Neural crest cell (in vitro differentiated cells): ENCODE results near the gene NUFIP1. TPM values are rescaled to one million over a fixed set of nuclear protein-coding genes. Genes with fewer than 3 reads are reported as not detected.
A peak's percentile ranks its signal among the peaks of the same experiment; 100 is the strongest.

Experiments used
- DNase-seq: peaks from one replicate; pipeline ENCODE4 v3.0.0; 2021; ENCODE audit warnings: low read depth, mixed read lengths, low spot score
- H3K27ac Mint-ChIP-seq: one replicate; pipeline ENCODE4 v1.8.0; 2021; ENCODE audit warnings: mild to moderate bottlenecking, mixed read lengths; ENCODE audit not compliant: unreplicated experiment
- H3K27me3 Mint-ChIP-seq: 2 replicates; pipeline ENCODE4 v1.8.0; 2021; ENCODE audit warnings: low read depth, mild to moderate bottlenecking, mixed read lengths
- H3K36me3 Mint-ChIP-seq: 2 replicates; pipeline ENCODE4 v1.8.0; 2021; ENCODE audit warnings: low read depth, mild to moderate bottlenecking, mixed read lengths
- H3K4me1 Mint-ChIP-seq: 2 replicates; pipeline ENCODE4 v1.8.0; 2021; ENCODE audit warnings: mixed read lengths
- H3K4me3 Mint-ChIP-seq: one replicate; pipeline ENCODE4 v1.8.0; 2021; ENCODE audit warnings: mild to moderate bottlenecking, mixed read lengths
- H3K9me3 Mint-ChIP-seq: 2 replicates; pipeline ENCODE4 v1.8.0; 2021; ENCODE audit warnings: mixed read lengths
- CTCF ChIP-seq: fragments of 200-600 bp; sonication (generic); conservative IDR thresholded peaks from 2 replicates; pipeline ENCODE4 v1.5.0; 2021; ENCODE audit warnings: antibody characterized with exemption, mild to moderate bottlenecking
- total RNA-seq: library from RNA; stranded (reverse); gene quantifications from 2 replicates; pipeline ENCODE4 v1.2.1, GENCODE V29; 2021

Gene NUFIP1
- total RNA-seq, 1 donor from 2014 or later = 11.6 TPM

- peak; percentile 92 for TF ChIP-seq CTCF
- H3K27me3 Mint-ChIP-seq = no peaks in the 10 kb centered on the region
- H3K4me3 Mint-ChIP-seq = no peak overlapping the region
- no peak for DNase-seq
- peaks cover 5% of the 10 kb centered on the region for H3K36me3 Mint-ChIP-seq
- no peaks in the 10 kb centered on the region for H3K9me3 Mint-ChIP-seq
- H3K27ac Mint-ChIP-seq = no peak overlapping the region
- H3K4me1 Mint-ChIP-seq = no peaks in the 10 kb centered on the region
Measured at GRCh38 chr13:44969551-44970484, 19.5 kb downstream of the NUFIP1 start.

GRCh38 chr13:44968434-44968815, 20.8 kb downstream of the NUFIP1 start:
- H3K36me3 Mint-ChIP-seq = peaks cover 17% of the 10 kb centered on the region
- no peak overlapping the region for H3K4me3 Mint-ChIP-seq
- no peaks in the 10 kb centered on the region for H3K27me3 Mint-ChIP-seq
- no peak for TF ChIP-seq CTCF
- H3K4me1 Mint-ChIP-seq = no peaks in the 10 kb centered on the region
- H3K9me3 Mint-ChIP-seq = no peaks in the 10 kb centered on the region
- no peak for DNase-seq
- H3K27ac Mint-ChIP-seq = no peak overlapping the region

- peaks cover 22% of the 10 kb centered on the region for H3K36me3 Mint-ChIP-seq
- no peaks in the 10 kb centered on the region for H3K27me3 Mint-ChIP-seq
- TF ChIP-seq CTCF = peak; percentile 47
- H3K4me3 Mint-ChIP-seq = no peak overlapping the region
- H3K4me1 Mint-ChIP-seq = no peaks in the 10 kb centered on the region
- no peak overlapping the region for H3K27ac Mint-ChIP-seq
- no peak for DNase-seq
- H3K9me3 Mint-ChIP-seq = no peaks in the 10 kb centered on the region
Measured at GRCh38 chr13:44967704-44968433, 21.4 kb downstream of the NUFIP1 start.

GRCh38 chr13:44961997-44962396, 27.3 kb downstream of the NUFIP1 start:
- no peak for DNase-seq
- Mint-ChIP-seq H3K4me3 (no peak overlapping the region), H3K9me3 (peaks cover 7% of the 10 kb centered on the region), H3K36me3 (peaks cover 41% of the 10 kb centered on the region), H3K27ac (no peak overlapping the region), H3K4me1 (no peaks in the 10 kb centered on the region), H3K27me3 (no peaks in the 10 kb centered on the region)
- TF ChIP-seq CTCF = no peak

GRCh38 chr13:44955406-44955805, 33.9 kb downstream of the NUFIP1 start:
- Mint-ChIP-seq H3K36me3 (no peaks in the 10 kb centered on the region), H3K4me1 (no peaks in the 10 kb centered on the region), H3K27ac (no peak overlapping the region), H3K9me3 (no peaks in the 10 kb centered on the region), H3K27me3 (no peaks in the 10 kb centered on the region), H3K4me3 (no peak overlapping the region)
- no peak for TF ChIP-seq CTCF
- DNase-seq = no peak
